ENCODE measurements around the gene MCCC2. TPM values are rescaled to one million over a fixed set of nuclear protein-coding genes. Genes with fewer than 3 reads are reported as not detected.
A peak's percentile ranks its signal among the peaks of the same experiment; 100 is the strongest.
"Not testable (repeated sequence)": the region's sequence is repeated elsewhere in the genome, so short reads cannot be mapped to it uniquely, and the experiment has no call there.

MCCC2 gene
- total RNA-seq, 2 donors from 2014 or later, result 32.1 to 64.8 TPM

DNA sequence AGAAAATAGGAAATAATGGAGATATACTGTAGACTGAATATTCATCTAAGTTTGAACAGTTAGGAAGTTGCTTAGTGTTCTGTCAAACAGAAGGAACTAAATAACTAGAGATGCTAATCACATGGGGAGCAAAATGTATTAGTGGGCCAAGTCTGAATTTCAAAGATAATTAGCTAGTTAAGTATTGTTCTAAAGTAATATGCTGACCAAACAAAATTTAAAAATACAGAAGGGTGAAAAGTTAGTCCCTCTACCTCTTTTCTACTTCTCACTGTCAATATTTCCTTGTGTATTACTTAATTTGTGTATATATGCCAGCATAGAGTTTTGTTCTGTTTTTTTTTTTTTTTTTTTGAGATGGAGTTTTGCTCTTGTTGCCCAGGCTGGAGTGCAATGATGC, 4.0 kb downstream of the MCCC2 start:
- no peaks in the 10 kb centered on the region for H3K9me3 ChIP-seq
- peaks cover under 1% of the 10 kb centered on the region for H3K36me3 ChIP-seq

DNA sequence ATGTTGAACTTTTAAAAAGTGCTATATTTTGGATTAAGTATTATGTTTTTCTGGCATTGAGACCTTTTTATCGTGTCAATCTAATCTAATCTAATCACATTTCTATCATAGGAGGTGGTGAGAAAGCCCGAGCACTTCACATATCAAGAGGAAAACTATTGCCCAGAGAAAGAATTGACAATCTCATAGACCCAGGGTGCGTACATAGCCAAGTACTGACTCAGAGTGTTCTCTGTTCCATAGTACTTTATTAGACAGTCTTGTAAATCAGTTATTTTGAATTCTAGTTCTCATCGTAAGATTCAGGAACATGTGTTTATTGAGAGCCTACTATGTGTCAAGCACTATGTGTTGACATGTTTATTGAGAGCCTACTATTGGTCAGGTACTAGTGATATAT, 9.0 kb downstream of the MCCC2 start:
- H3K9me3 ChIP-seq, result no peaks in the 10 kb centered on the region
- peaks cover 15 to 37% of the 10 kb centered on the region in 2 donors for H3K4me1 ChIP-seq (ENCODE audit: control insufficient read depth in 1 of 2, low read depth in 2 of 2)
- H3K27ac ChIP-seq, result peak overlapping the region; percentile 14 to 47
- no peak for DNase-seq (ENCODE audit: low spot score)
- no peak overlapping the region for H3K4me3 ChIP-seq
- no peak for ATAC-seq (ENCODE audit: insufficient number of reproducible peaks, low FRiP score, low read depth)
- no peaks in the 10 kb centered on the region for H3K27me3 ChIP-seq (replicated peaks; ENCODE audit: insufficient read depth)
- H3K36me3 ChIP-seq, result peaks cover 20% of the 10 kb centered on the region
- TF ChIP-seq, protein P1, sequence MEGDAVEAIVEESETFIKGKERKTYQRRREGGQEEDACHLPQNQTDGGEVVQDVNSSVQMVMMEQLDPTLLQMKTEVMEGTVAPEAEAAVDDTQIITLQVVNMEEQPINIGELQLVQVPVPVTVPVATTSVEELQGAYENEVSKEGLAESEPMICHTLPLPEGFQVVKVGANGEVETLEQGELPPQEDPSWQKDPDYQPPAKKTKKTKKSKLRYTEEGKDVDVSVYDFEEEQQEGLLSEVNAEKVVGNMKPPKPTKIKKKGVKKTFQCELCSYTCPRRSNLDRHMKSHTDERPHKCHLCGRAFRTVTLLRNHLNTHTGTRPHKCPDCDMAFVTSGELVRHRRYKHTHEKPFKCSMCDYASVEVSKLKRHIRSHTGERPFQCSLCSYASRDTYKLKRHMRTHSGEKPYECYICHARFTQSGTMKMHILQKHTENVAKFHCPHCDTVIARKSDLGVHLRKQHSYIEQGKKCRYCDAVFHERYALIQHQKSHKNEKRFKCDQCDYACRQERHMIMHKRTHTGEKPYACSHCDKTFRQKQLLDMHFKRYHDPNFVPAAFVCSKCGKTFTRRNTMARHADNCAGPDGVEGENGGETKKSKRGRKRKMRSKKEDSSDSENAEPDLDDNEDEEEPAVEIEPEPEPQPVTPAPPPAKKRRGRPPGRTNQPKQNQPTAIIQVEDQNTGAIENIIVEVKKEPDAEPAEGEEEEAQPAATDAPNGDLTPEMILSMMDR (IDR thresholded peaks at IDR 0.05), result no peak

More for the DNA sequence above, 4.0 kb downstream of the MCCC2 start:
- Histone ChIP-seq H3K4me1 (ENCODE audit: control insufficient read depth in 1 of 2, low read depth in 2 of 2) (peaks cover 19 to 60% of the 10 kb centered on the region in 2 donors), H3K27me3 (replicated peaks; ENCODE audit: insufficient read depth) (no peaks in the 10 kb centered on the region), H3K4me3 (no peak overlapping the region), H3K27ac (peak overlapping the region in 1 of 2 donors; percentile 39)
- no peak for DNase-seq (ENCODE audit: low spot score)
- TF ChIP-seq, protein P1 (IDR thresholded peaks at IDR 0.05), result no peak
- no peak for ATAC-seq (ENCODE audit: insufficient number of reproducible peaks, low FRiP score, low read depth)

DNA sequence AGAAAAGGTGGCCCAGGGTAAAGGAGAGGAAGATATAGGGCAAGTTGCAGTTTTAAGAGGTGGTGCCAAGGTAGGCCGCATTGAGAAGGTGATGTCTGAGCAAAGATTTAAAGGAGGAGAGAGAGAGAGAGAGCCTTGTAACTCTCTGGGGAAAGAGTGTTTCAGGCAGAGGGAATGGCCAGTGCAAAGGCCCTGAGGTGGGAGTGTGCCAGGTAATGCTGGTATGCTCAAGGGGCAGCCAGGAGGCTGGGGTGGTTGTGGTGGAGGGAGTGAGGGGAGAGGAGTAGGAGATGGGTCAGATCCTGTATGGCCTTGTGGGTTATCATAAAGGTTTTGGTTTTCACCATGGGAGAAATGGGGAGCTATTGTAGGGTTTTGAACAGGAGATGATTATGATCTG, 9.9 kb downstream of the MCCC2 start:
- Histone ChIP-seq H3K4me3 (no peak overlapping the region), H3K27ac (peak overlapping the region in 1 of 2 donors; percentile 47), H3K36me3 (peaks cover 20% of the 10 kb centered on the region), H3K9me3 (no peaks in the 10 kb centered on the region), H3K4me1 (ENCODE audit: control insufficient read depth in 1 of 2, low read depth in 2 of 2) (peaks cover 18 to 45% of the 10 kb centered on the region in 2 donors), H3K27me3 (replicated peaks; ENCODE audit: insufficient read depth) (no peaks in the 10 kb centered on the region)
- no peak for DNase-seq (ENCODE audit: low spot score)
- ATAC-seq (ENCODE audit: insufficient number of reproducible peaks, low FRiP score, low read depth), result no peak
- TF ChIP-seq, protein P1 (IDR thresholded peaks at IDR 0.05), result no peak

DNA sequence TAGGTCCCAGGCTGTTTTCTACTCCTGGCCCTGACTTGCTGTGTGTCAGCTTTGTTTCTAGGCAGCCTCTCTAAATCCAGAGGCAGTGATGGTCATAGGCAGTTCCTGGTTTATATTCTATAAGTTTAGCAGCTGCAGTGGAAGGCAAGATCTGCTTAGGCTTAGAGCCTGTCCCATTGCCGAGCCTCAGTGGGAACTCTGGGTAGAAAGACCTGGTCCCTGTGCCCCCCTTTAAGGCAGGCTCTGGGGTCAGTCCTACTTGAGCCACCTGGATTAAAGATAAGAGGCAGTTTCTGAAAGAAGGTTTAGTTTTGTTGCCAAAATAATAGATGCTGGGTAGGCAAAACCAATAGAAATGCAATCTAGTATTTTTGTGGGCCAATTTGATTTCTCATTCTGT, 13.6 kb downstream of the MCCC2 start:
- Histone ChIP-seq H3K27me3 (replicated peaks; ENCODE audit: insufficient read depth) (no peaks in the 10 kb centered on the region), H3K4me3 (no peak overlapping the region), H3K36me3 (peaks cover 30% of the 10 kb centered on the region), H3K27ac (peak overlapping the region; percentile 75 to 76), H3K9me3 (no peaks in the 10 kb centered on the region), H3K4me1 (ENCODE audit: control insufficient read depth in 1 of 2, low read depth in 2 of 2) (peaks cover 14 to 32% of the 10 kb centered on the region in 2 donors)
- DNase-seq (ENCODE audit: low spot score) (no peak), ATAC-seq (ENCODE audit: insufficient number of reproducible peaks, low FRiP score, low read depth) (no peak)
- TF ChIP-seq, protein P1 (IDR thresholded peaks at IDR 0.05), result no peak

DNA sequence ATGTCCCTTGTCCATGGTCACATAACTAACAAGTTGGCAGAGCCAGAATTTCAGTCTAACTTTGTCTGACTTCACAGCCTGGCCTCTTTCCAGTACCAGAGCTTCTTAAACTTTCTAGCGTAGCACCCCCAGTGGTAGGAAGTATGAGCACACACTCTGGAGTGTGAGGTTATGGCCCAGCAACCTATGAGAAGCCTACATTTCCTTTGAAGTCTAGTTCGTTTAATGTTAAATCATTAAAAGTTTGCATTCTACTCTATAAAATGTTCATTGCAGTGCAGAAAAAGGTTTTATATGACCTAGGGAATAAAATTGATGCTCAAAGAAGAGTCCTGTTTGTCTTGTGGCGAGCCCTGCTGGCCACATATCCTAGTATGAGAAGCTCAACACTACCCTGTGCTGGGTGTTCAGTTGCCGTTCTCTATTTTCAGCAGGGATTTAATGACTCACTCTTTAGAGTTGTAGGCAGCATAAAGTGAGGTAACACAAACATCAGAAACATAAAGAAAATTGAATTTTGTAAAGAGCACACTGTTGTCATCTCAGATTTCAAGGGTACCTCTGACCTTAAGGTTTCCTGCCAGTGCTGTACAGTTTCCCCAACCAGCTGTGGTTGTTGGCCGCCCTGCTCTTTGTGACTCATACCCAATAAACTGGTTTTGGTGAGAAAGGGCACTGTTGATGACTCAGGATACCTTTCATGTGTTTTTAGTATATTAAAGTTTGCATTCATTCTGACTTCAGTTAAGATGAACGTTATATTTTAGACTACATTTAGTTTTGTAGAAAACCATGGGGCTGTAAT, 14.3 kb downstream of the MCCC2 start:
- ATAC-seq (ENCODE audit: insufficient number of reproducible peaks, low FRiP score, low read depth) (peak; percentile 92), DNase-seq (ENCODE audit: low spot score) (peak; percentile 28)
- peaks cover 26% of the 10 kb centered on the region for H3K36me3 ChIP-seq
- H3K27ac ChIP-seq, result peak overlapping the region; percentile 75 to 76
- TF ChIP-seq, protein P1 (IDR thresholded peaks at IDR 0.05), result peak; percentile 62
- H3K4me1 ChIP-seq (ENCODE audit: control insufficient read depth in 1 of 2, low read depth in 2 of 2), result peaks cover 12 to 26% of the 10 kb centered on the region in 2 donors
- H3K9me3 ChIP-seq, result no peaks in the 10 kb centered on the region
- no peak overlapping the region for H3K4me3 ChIP-seq
- H3K27me3 ChIP-seq (replicated peaks; ENCODE audit: insufficient read depth), result no peaks in the 10 kb centered on the region

DNA sequence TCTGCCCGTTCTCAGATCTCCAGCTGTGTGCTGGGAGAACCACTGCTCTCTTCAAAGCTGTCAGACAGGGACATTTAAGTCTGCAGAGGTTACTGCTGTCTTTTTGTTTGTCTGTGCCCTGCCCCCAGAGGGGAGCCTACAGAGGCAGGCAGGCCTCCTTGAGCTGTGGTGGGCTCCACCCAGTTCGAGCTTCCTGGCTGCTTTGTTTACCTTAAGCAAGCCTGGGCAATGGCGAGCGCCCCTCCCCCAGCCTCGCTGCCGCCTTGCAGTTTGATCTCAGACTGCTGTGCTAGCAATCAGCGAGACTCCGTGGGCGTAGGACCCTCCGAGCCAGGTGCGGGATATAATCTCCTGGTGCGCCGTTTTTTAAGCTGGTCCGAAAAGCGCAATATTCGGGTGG, 22.8 kb downstream of the MCCC2 start:
- not testable (repeated sequence) for H3K36me3 ChIP-seq; H3K27ac ChIP-seq; ATAC-seq (ENCODE audit: insufficient number of reproducible peaks, low FRiP score, low read depth); H3K4me1 ChIP-seq (ENCODE audit: control insufficient read depth in 1 of 2, low read depth in 2 of 2); H3K4me3 ChIP-seq; DNase-seq (ENCODE audit: low spot score); H3K27me3 ChIP-seq (replicated peaks; ENCODE audit: insufficient read depth); H3K9me3 ChIP-seq

All from thoracic aorta (tissue), 2 donors.